Measurements from ENCODE around the gene PLAGL2.
"Not testable (repeated sequence)": the region's sequence is repeated elsewhere in the genome, so short reads cannot be mapped to it uniquely, and the experiment has no call there.

PLAGL2 gene

GRCh38 chr20:32179934-32180333 lies 27.6 kb downstream of the PLAGL2 start:
- DNase-seq (ENCODE audit: low read depth): no peak

- DNase-seq (ENCODE audit: low read depth): no peak
These were observed 28.0 kb downstream of the PLAGL2 start for GRCh38 chr20:32179515-32179914.

- DNase-seq (ENCODE audit: low read depth): not testable (repeated sequence)
These were observed 29.8 kb downstream of the PLAGL2 start for GRCh38 chr20:32177696-32178095.

- peak; percentile 51 for DNase-seq (ENCODE audit: low read depth)
These were observed 39.2 kb downstream of the PLAGL2 start for GRCh38 chr20:32168184-32168910.

- DNase-seq (ENCODE audit: low read depth): no peak
These were observed 40.0 kb downstream of the PLAGL2 start for GRCh38 chr20:32167552-32167951.

GRCh38 chr20:32165836-32166545 lies 41.6 kb downstream of the PLAGL2 start:
- DNase-seq (ENCODE audit: low read depth): no peak

GRCh38 chr20:32164984-32165735 lies 42.4 kb downstream of the PLAGL2 start:
- peak; percentile 22 for DNase-seq (ENCODE audit: low read depth)

- no peak for DNase-seq (ENCODE audit: low read depth)
These were observed 43.6 kb downstream of the PLAGL2 start for GRCh38 chr20:32163951-32164350.

- DNase-seq (ENCODE audit: low read depth): no peak
These were observed 45.2 kb downstream of the PLAGL2 start for GRCh38 chr20:32162351-32162750.

GRCh38 chr20:32160341-32160740 lies 47.2 kb downstream of the PLAGL2 start:
- DNase-seq (ENCODE audit: low read depth): no peak

GRCh38 chr20:32159766-32160221 lies 47.7 kb downstream of the PLAGL2 start:
- DNase-seq (ENCODE audit: low read depth): no peak

- no peak for DNase-seq (ENCODE audit: low read depth)
These were observed 48.4 kb downstream of the PLAGL2 start for GRCh38 chr20:32158943-32159660.

GRCh38 chr20:32158351-32158750 lies 49.2 kb downstream of the PLAGL2 start:
- no peak for DNase-seq (ENCODE audit: low read depth)

GRCh38 chr20:32157611-32158010 lies 49.9 kb downstream of the PLAGL2 start:
- DNase-seq (ENCODE audit: low read depth): no peak

GRCh38 chr20:32155017-32155981 lies 52.2 kb downstream of the PLAGL2 start:
- DNase-seq (ENCODE audit: low read depth): peak; percentile 79

GRCh38 chr20:32153771-32154170 lies 53.8 kb downstream of the PLAGL2 start:
- no peak for DNase-seq (ENCODE audit: low read depth)

- no peak for DNase-seq (ENCODE audit: low read depth)
These were observed 54.3 kb downstream of the PLAGL2 start for GRCh38 chr20:32153156-32153665.

- DNase-seq (ENCODE audit: low read depth): no peak
These were observed 55.0 kb downstream of the PLAGL2 start for GRCh38 chr20:32152421-32153155.

- DNase-seq (ENCODE audit: low read depth): no peak
These were observed 57.2 kb downstream of the PLAGL2 start for GRCh38 chr20:32150291-32150848.
